Endothelial cell of umbilical vein (primary cell): ENCODE data around the gene COMMD8. TPM values are rescaled to one million over a fixed set of nuclear protein-coding genes. Genes with fewer than 3 reads are reported as not detected.

ENCODE experiments used
- BruUV-seq: library from RNA; stranded (reverse); fragments of 400-500 nt; replicated peaks from 2 replicates; lab custom pipeline; 2021; lab: Mats Ljungman, UMichigan
- CTCF ChIA-PET: fragments of 300-600, 350-600 bp; sonication (Branson Sonifier 250); formaldehyde crosslinking; loops from one replicate; lab custom pipeline; 2021; ENCODE audit warnings: antibody characterized with exemption, inconsistent platforms; lab: Charles Lee
- POLR2A ChIA-PET: fragments of 300-600, 350-600 bp; sonication (Branson Sonifier 250); formaldehyde crosslinking; loops from one replicate; lab custom pipeline; 2021; ENCODE audit warnings: antibody characterized with exemption, inconsistent platforms; lab: Charles Lee
- DNase-seq: peaks from one replicate; pipeline ENCODE4 v3.0.0-alpha.2; 2011; ENCODE audit warnings: low read depth, low spot score
- FAIRE-seq: peaks from 2 replicates; lab custom pipeline; 2011; peaks lifted over from hg19 to GRCh38; lab: Jason Lieb, UNC
- H2AFZ ChIP-seq: 2 replicates; pipeline ENCODE4 v1.6.0; 2012; ENCODE audit warnings: low read depth, low read length, control low read depth, inconsistent platforms
- H3K27ac ChIP-seq: 2 replicates; pipeline ENCODE4 v1.5.1; 2011; ENCODE audit warnings: low read depth, mild to moderate bottlenecking, control low read depth, low read length, moderate library complexity; ENCODE audit not compliant: insufficient read depth
- H3K27me3 ChIP-seq, 2 experiments: 2 replicates each; pipeline versions ENCODE4 v1.6.0 to v1.6.1; 2011; ENCODE audit warnings: low read length in 2 of 2, mixed read lengths in 1 of 2; ENCODE audit not compliant: control insufficient read depth in 2 of 2, insufficient read depth in 2 of 2
- H3K36me3 ChIP-seq, 2 experiments: 2 replicates in 1 of 2; 3 replicates in 1 of 2; pipeline ENCODE4 v1.5.1; 2011; ENCODE audit warnings: low read length in 2 of 2, mild to moderate bottlenecking in 1 of 2, moderate library complexity in 1 of 2; ENCODE audit not compliant: control insufficient read depth in 2 of 2, insufficient read depth in 2 of 2; ENCODE audit errors: extremely low read depth in 1 of 2
- H3K4me1 ChIP-seq: 3 replicates; pipeline ENCODE4 v1.5.1; 2011; ENCODE audit warnings: mild to moderate bottlenecking, low read length; ENCODE audit not compliant: control insufficient read depth, insufficient read depth; ENCODE audit errors: extremely low read depth
- H3K4me2 ChIP-seq: 2 replicates; pipeline ENCODE4 v1.6.1; 2011; ENCODE audit warnings: low read length, control low read depth, mixed read lengths; ENCODE audit not compliant: insufficient read depth
- H3K4me3 ChIP-seq, 3 experiments: fragments of 200-600 bp in 1 of 3; sonication (generic), shearing (Covaris generic) in 1 of 3; replicated peaks in 1 of 3; 2 replicates each; pipeline ENCODE4 v1.5.1; 2011 to 2016; ENCODE audit warnings: control low read depth in 3 of 3, low read length in 3 of 3, mild to moderate bottlenecking in 2 of 3, inconsistent platforms in 1 of 3, low read depth in 1 of 3, moderate library complexity in 1 of 3; ENCODE audit not compliant: insufficient read depth in 1 of 3
- H3K79me2 ChIP-seq: 2 replicates; pipeline ENCODE4 v1.6.0; 2012; ENCODE audit warnings: low read length, inconsistent platforms; ENCODE audit not compliant: control insufficient read depth, insufficient read depth
- H3K9ac ChIP-seq: replicated peaks from 2 replicates; pipeline ENCODE3; 2011; ENCODE audit warnings: low read length, control low read depth; ENCODE audit not compliant: insufficient read depth; ENCODE audit errors: extremely low read depth
- H3K9me1 ChIP-seq: replicated peaks from 3 replicates; pipeline ENCODE4 v1.6.0; 2011; ENCODE audit warnings: mild to moderate bottlenecking, low read length; ENCODE audit not compliant: control insufficient read depth, insufficient read depth; ENCODE audit errors: extremely low read depth
- H3K9me3 ChIP-seq: replicated peaks from 2 replicates; pipeline ENCODE4 v1.5.1; 2012; ENCODE audit warnings: low read length, inconsistent platforms; ENCODE audit not compliant: control insufficient read depth, insufficient read depth
- H4K20me1 ChIP-seq: replicated peaks from 2 replicates; pipeline ENCODE3; 2011; ENCODE audit warnings: mild to moderate bottlenecking, low read length; ENCODE audit not compliant: control insufficient read depth, insufficient read depth; ENCODE audit errors: extremely low read depth
- EZH2 ChIP-seq: IDR thresholded peaks from 2 replicates; pipeline ENCODE4 v1.6.1; 2012; ENCODE audit warnings: borderline replicate concordance, low read depth, mild to moderate bottlenecking, moderate library complexity, low read length, inconsistent platforms; ENCODE audit not compliant: severe bottlenecking
- FOS ChIP-seq: IDR thresholded peaks from 2 replicates; pipeline ENCODE4 v1.6.1; 2011; ENCODE audit warnings: mild to moderate bottlenecking, low read length, moderate library complexity, borderline replicate concordance; ENCODE audit not compliant: insufficient read depth
- GATA2 ChIP-seq: IDR thresholded peaks from 2 replicates; pipeline ENCODE4 v1.7.0; 2011; ENCODE audit warnings: low read depth, mild to moderate bottlenecking, moderate library complexity, mixed read lengths, low read length; ENCODE audit not compliant: insufficient read length, insufficient read depth
- JUN ChIP-seq: IDR thresholded peaks from 2 replicates; pipeline ENCODE4 v1.6.1; 2011; ENCODE audit warnings: borderline replicate concordance, low read depth; ENCODE audit not compliant: insufficient read length, insufficient read depth
- MYC ChIP-seq: IDR thresholded peaks from one replicate; pipeline ENCODE4 v1.6.1; 2011; ENCODE audit warnings: mild to moderate bottlenecking, low read depth, low read length
- POLR2A ChIP-seq: IDR thresholded peaks from 2 replicates; pipeline ENCODE4 v1.6.1; 2012; ENCODE audit warnings: low read depth, mild to moderate bottlenecking, control low read depth, low read length
- POLR2AphosphoS5 ChIP-seq: IDR thresholded peaks from 2 replicates; pipeline ENCODE4 v1.6.1; 2012; ENCODE audit warnings: low read depth, mild to moderate bottlenecking, control low read depth, low read length, moderate library complexity; ENCODE audit not compliant: insufficient read depth
- dilution Hi-C: fragments of 300-500 bp; cut with MboI; formaldehyde crosslinking; loops from one replicate; pipeline ENCODE4 v1.15.0; 2019; ENCODE audit warnings: low sequenced_read_pairs; ENCODE audit not compliant: extremely low pct_ligation_motif_present
- intact Hi-C: fragments of 100-400 bp; cut with micrococcal nuclease; formaldehyde crosslinking; loops from one replicate; pipeline ENCODE4 v1.10.0; 2022
- polyA plus RNA-seq, 4 experiments: library from polyadenylated mRNA; depleted of rRNA in 3 of 4; stranded (reverse) in 3 of 4; unstranded in 1 of 4; fragments of >200 nt; gene quantifications; 2 replicates each; pipeline versions ENCODE4 v1.2.1 to v1.2.3, GENCODE V29; 2011 to 2012; ENCODE audit warnings: missing spikeins in 1 of 4
- total RNA-seq: library from RNA; stranded (reverse); gene quantifications from 2 replicates; pipeline ENCODE4 v1.2.3, GENCODE V29; 2021
- TF ChIP-seq, protein P1 (sequence below), 2 donors: IDR thresholded peaks; 1 replicate in 1 of 2; 2 replicates in 1 of 2; pipeline ENCODE4 v1.5.1; 2011; ENCODE audit warnings: low read length in 2 of 2, mild to moderate bottlenecking in 2 of 2, moderate library complexity in 2 of 2, control low read depth in 1 of 2, inconsistent platforms in 1 of 2, low read depth in 1 of 2; ENCODE audit not compliant: insufficient read depth in 1 of 2; ENCODE audit errors: extremely low read depth in 1 of 2
- TF ChIP-seq, protein P2 (sequence below): IDR thresholded peaks from 2 replicates; pipeline ENCODE4 v1.6.1; 2011; ENCODE audit not compliant: insufficient read depth, insufficient read length

The COMMD8 gene
- total and polyA plus RNA-seq, 2 donors (not counting 3 experiments of a cell fraction or from before 2014, with no cell fraction given), result 4.9 to 22.3 TPM

DNA sequence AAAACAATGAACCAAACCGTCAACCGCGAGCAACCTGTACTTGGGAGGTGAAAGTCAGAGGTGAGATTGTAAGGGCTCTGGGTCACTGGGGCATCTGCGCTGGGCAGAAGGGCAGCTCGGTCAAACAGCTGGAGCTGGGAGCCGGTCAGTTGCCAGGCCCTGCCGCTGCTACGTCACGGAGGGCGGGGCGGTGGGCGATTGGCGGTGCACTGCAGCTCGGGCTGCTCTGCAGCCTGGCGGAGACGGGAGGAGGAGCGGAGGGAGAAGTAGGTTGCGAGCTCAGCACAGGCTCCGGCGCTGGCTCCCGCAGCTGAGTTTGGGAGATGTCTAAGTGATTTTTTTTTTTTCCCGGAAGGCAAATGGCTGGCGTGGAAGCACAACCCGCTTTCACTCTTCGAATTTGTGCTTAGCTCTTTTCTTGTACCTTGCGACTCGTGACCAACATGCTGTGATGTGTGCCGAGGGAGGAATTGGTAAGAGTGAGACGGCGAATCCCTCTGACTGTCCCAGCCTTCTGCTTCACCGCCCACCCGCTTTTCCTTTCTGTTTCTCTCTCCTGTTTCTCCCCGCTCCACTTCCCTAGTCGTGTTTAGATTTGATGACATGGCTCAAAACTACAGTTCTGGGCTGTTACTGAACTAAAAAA is 21.7 kb upstream of the COMMD8 start, which contains the start of gene ATP10D:
Gene ATP10D, plus strand, starts transcription at position 229 of the 646 bp plus-strand sequence. CDS start 27,266 bp downstream, outside the sequence.
- no peaks in the 10 kb centered on the region for H3K9me3 ChIP-seq
- H3K79me2 ChIP-seq, result peaks cover 3% of the 10 kb centered on the region
- H2AFZ ChIP-seq, result peak within 1 kb of the TSS; percentile 55
- TF ChIP-seq, protein P1, sequence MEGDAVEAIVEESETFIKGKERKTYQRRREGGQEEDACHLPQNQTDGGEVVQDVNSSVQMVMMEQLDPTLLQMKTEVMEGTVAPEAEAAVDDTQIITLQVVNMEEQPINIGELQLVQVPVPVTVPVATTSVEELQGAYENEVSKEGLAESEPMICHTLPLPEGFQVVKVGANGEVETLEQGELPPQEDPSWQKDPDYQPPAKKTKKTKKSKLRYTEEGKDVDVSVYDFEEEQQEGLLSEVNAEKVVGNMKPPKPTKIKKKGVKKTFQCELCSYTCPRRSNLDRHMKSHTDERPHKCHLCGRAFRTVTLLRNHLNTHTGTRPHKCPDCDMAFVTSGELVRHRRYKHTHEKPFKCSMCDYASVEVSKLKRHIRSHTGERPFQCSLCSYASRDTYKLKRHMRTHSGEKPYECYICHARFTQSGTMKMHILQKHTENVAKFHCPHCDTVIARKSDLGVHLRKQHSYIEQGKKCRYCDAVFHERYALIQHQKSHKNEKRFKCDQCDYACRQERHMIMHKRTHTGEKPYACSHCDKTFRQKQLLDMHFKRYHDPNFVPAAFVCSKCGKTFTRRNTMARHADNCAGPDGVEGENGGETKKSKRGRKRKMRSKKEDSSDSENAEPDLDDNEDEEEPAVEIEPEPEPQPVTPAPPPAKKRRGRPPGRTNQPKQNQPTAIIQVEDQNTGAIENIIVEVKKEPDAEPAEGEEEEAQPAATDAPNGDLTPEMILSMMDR (IDR thresholded peaks at IDR 0.05; ENCODE audit: extremely low read depth in 1 of 2, insufficient read depth in 1 of 2, low read depth in 1 of 2, low read length in 2 of 2), result no peak
- TF ChIP-seq GATA2, result peak; percentile 2
- TF ChIP-seq, protein P2, sequence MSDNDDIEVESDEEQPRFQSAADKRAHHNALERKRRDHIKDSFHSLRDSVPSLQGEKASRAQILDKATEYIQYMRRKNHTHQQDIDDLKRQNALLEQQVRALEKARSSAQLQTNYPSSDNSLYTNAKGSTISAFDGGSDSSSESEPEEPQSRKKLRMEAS, result peak; percentile 3
- TF ChIP-seq EZH2, result no peak
- TF ChIP-seq MYC, result no peak
- TF ChIP-seq POLR2AphosphoS5, result peak; percentile 91
- peak; percentile 94 for TF ChIP-seq POLR2A
- peak; percentile 5 for TF ChIP-seq FOS
- TF ChIP-seq JUN, result no peak
- peaks cover 2% of the 10 kb centered on the region for H3K4me1 ChIP-seq
- no peaks in the 10 kb centered on the region for H3K9me1 ChIP-seq
- H3K36me3 ChIP-seq, result no peaks in the 10 kb centered on the region
- POLR2A ChIA-PET, result interaction anchor here (0.7 to 1.1 kb wide), 5 partner anchors 22 to 1450 kb away, joined by 3 to 9 read pairs (median 3); partner anchors contain the start of genes COMMD8 and NFXL1
- no peaks in the 10 kb centered on the region for H4K20me1 ChIP-seq
- H3K4me3 ChIP-seq, result peak within 1 kb of the TSS; percentile 75 to 83 (median 79)
- H3K27me3 ChIP-seq, result no peaks in the 10 kb centered on the region
- FAIRE-seq (peak; percentile 83), DNase-seq (peak; percentile 95)
- dilution Hi-C loops (no loop called here), intact Hi-C loops (loop anchor here (1.0 to 10.0 kb wide), 5 partner anchors 22 to 350 kb away; partner anchors contain the start of genes COMMD8 and CORIN)
- TSS peak; percentile 78 for BruUV-seq
- H3K4me2 ChIP-seq, result peak within 1 kb of the TSS; percentile 90
- H3K9ac ChIP-seq, result peak within 1 kb of the TSS; percentile 84
- CTCF ChIA-PET, result interaction anchor here (0.8 to 4.4 kb wide), 11 partner anchors 8 to 203 kb away, joined by 3 to 16 read pairs (median 6); partner anchors contain the start of gene COMMD8
- H3K27ac ChIP-seq, result peak within 1 kb of the TSS; percentile 77
